GM21786 (cell line): ENCODE measurements around the gene ANKRD66.

Experiments
- ATAC-seq: cut with Tn5 transposase; IDR thresholded peaks from one replicate; pipeline ENCODE4 v1.9.1; 2021; ENCODE audit not compliant: unreplicated experiment

ANKRD66 gene

DNA sequence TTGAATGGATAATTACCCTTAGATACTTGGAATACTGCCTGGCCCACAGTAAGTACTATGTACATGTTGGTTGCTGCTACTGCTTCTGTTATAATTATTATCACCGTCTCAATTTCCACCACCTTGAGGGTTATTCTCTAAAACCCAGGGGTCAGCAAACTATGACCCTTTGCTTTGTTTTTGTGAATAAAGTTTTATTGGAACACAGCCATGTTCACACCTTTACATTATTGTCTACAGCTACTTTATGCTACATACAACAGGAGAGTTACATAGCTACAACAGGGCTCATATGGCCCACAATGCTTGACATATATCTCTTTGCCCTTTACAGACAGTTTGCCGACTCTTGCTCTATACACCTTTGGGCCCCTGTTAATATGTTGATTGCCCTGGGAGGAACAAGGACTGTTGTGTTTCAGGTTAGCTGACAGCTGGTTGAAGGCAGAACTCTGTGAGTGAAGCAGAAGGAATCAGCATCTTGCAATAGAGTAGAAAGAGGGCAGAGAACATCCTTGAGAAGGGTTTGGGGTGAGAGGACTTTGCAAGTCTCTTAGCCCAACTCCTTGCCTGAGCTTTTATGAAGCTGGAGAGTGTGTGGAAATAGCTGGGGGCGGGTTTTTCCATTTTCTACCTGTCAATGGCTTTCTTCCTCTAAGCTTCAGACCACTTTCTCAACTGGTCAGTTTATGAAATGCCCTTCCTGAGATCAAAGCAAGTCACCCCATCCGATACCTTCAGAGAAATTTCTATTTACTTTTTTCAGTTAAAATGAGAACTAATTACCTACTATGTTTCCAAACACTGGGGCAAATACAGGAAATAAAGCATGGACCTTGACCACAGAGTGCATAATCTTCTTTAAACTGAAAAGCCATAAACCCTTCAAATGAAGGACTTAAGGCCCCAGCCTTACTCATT lies 43.0 kb downstream of the ANKRD66 start:
- ATAC-seq = no peak

- no peak for ATAC-seq
Measured at GRCh38 chr6:46790355-46790874, 43.7 kb downstream of the ANKRD66 start.

GRCh38 chr6:46792635-46793034 lies 45.9 kb downstream of the ANKRD66 start:
- ATAC-seq = no peak

- no peak for ATAC-seq
Measured at GRCh38 chr6:46793138-46793537, 46.4 kb downstream of the ANKRD66 start, which contains the start of gene MEP1A. TSS of gene MEP1A (plus strand) at chr6:46793389. CDS start at chr6:46793399, 10 bp downstream.

DNA sequence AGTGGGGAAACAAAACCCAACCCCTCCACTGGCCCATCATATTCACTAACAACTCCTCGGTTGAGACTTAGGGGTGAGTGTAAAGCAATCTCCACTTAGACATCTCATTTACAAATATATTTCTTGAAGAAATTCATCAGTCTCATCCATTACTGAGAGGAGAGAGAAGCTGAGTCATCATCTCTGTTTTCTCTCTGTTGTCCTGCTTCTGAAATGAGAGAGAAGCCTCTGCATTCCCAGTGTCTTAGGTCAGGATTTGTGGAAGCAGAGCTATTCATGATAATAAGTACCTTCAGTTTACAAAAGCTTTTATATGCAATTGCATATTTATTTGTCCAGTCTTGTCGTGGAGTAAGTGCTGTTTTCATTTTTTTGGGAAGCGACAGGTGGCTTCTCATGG lies 47.3 kb downstream of the ANKRD66 start:
- no peak for ATAC-seq

GRCh38 chr6:46795816-46796215 lies 49.1 kb downstream of the ANKRD66 start:
- no peak for ATAC-seq

DNA sequence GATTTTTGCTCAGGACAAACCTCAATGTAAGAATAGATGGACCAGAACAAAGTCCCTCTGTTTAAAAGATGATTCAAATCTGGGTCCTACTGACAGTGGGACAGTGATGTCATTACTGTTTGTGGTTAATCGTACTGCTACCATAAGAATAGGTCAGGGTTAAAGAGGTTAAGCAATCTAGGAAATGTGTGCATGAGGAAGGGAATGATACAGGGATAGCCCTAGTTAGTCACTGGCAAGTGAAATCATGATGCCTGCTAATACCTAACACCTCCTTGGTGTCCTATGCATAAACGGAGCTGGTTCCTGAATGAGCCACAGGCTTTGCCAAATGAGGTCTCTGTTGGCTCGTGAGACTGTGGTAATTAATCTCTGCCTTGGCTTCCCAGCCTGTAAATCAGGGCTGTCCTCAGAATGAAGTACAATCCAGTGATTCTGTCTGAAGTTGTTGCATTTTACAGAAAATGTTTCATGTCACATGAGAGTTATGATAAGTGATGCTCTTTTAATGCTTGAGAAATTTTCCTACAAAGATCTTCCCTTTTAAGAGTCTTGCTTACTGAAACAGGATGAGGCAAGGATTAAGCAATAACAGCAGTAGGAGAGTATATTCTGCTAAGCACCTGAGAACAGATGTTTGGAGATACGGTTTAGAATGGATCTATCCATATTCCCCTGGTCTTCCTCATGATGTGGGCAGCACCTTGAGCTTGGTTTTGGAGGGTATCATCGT lies 50.3 kb downstream of the ANKRD66 start:
- no peak for ATAC-seq

- ATAC-seq = no peak
Measured at GRCh38 chr6:46799657-46800056, 52.9 kb downstream of the ANKRD66 start.

GRCh38 chr6:46808806-46809205 lies 62.1 kb downstream of the ANKRD66 start:
- no peak for ATAC-seq
